ENCODE data around the gene WFDC11. TPM values are rescaled to one million over a fixed set of nuclear protein-coding genes. Genes with fewer than 3 reads are reported as not detected.
"Not testable (repeated sequence)": the region's sequence is repeated elsewhere in the genome, so short reads cannot be mapped to it uniquely, and the experiment has no call there.

Gene WFDC11
- total RNA-seq = not detected

DNA sequence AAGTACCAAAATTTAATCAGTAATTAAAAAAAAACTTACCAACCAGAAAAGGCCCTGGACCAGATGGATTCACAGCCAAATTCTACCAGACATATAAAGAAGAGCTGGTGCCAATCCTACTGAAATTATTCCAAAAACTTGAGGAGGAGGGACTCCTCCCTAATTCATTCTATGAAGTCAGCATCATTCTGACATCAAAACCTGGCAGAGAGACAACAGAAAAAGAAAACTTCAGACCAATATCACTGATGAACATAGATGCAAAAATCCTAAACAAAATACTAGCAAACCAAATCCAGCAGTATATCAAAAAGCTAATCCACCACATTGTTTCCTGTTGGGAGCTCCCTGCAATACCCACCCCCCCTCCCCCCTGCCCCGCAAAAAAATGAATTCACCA is at the start of gene WFDC11:
Gene WFDC11, minus strand, starts transcription at position 101 of the 400 bp plus-strand sequence. CDS start 19,639 bp downstream, outside the sequence.
- DNase-seq (ENCODE audit: low spot score) = no peak
- H3K36me3 ChIP-seq = no peaks in the 10 kb centered on the region
- no peaks in the 10 kb centered on the region for H3K27me3 ChIP-seq
- H3K4me1 ChIP-seq = no peaks in the 10 kb centered on the region
- peaks cover 0 to 13% of the 10 kb centered on the region in 2 donors for H3K9me3 ChIP-seq
- no peak within 1 kb of the TSS for H3K27ac ChIP-seq
- no peak within 1 kb of the TSS for H3K4me3 ChIP-seq
- TF ChIP-seq CTCF (IDR thresholded peaks at IDR 0.05) = no peak

GRCh38 chr20:45716141-45716688 is 46.2 kb upstream of the WFDC11 start:
- H3K27me3 ChIP-seq; H3K36me3 ChIP-seq; H3K27ac ChIP-seq; DNase-seq (ENCODE audit: low spot score); H3K4me3 ChIP-seq; H3K9me3 ChIP-seq; H3K4me1 ChIP-seq: not testable (repeated sequence)

GRCh38 chr20:45704969-45705637 is 35.1 kb upstream of the WFDC11 start, which contains the start of gene WFDC10B:
Gene WFDC10B (minus strand): TSS chr20:45705019. CDS start chr20:45685992, 19,027 bp downstream.
- no peak for DNase-seq (ENCODE audit: low spot score)
- TF ChIP-seq CTCF (IDR thresholded peaks at IDR 0.05) = no peak
- Histone ChIP-seq H3K36me3 (no peaks in the 10 kb centered on the region), H3K27ac (no peak within 1 kb of the TSS), H3K27me3 (no peaks in the 10 kb centered on the region), H3K9me3 (no peaks in the 10 kb centered on the region), H3K4me1 (no peaks in the 10 kb centered on the region), H3K4me3 (no peak within 1 kb of the TSS)

DNA sequence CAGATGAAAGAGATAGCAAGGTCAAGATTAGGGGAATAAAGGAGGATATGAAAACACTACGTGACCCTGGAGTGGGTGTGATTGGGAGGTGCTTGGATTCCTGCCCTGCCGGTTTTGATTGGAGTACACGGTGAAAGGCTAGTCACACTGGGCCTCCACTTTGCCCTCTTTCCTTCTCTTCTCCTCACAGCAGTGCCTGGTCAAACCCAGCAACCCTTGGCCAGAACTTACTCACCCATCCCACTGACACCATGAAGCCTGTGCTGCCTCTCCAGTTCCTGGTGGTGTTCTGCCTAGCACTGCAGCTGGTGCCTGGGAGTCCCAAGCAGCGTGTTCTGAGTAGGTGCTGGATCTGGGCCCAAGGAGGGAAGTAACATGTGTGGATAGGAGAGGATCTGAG is 31.8 kb upstream of the WFDC11 start, which contains the start of gene WFDC13:
Gene WFDC13, plus strand, starts transcription at position 166 of the 400 bp plus-strand sequence. Its CDS starts 86 bp downstream, at position 252.
- Histone ChIP-seq H3K27ac (no peak within 1 kb of the TSS), H3K27me3 (no peaks in the 10 kb centered on the region), H3K4me1 (no peaks in the 10 kb centered on the region), H3K9me3 (no peaks in the 10 kb centered on the region), H3K36me3 (no peaks in the 10 kb centered on the region), H3K4me3 (no peak within 1 kb of the TSS)
- DNase-seq (ENCODE audit: low spot score) = no peak
- TF ChIP-seq CTCF (IDR thresholded peaks at IDR 0.05) = no peak

DNA sequence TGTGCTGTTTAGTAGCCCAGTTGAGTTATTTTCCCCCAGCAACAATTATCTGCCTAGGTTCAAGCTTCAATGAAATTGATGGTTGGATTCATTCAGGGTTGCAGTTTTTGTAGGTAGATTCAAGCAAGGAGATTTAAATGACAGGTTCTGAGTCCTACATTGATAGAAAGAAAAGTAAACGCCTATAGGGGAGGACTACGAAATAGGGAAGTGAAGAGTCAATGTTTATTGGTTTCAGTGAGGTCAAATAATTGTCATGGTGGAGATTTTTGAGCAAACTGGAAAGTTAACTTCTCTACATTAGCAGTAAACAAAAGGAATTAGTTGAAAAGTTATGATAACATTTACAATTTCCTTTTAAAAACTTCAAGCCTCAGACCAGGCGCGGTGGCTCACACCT is 31.1 kb upstream of the WFDC11 start:
- Histone ChIP-seq H3K36me3 (no peaks in the 10 kb centered on the region), H3K27me3 (no peaks in the 10 kb centered on the region), H3K9me3 (no peaks in the 10 kb centered on the region), H3K4me1 (no peaks in the 10 kb centered on the region), H3K4me3 (no peak overlapping the region), H3K27ac (no peak overlapping the region)
- no peak for DNase-seq (ENCODE audit: low spot score)
- TF ChIP-seq CTCF (IDR thresholded peaks at IDR 0.05) = no peak

DNA sequence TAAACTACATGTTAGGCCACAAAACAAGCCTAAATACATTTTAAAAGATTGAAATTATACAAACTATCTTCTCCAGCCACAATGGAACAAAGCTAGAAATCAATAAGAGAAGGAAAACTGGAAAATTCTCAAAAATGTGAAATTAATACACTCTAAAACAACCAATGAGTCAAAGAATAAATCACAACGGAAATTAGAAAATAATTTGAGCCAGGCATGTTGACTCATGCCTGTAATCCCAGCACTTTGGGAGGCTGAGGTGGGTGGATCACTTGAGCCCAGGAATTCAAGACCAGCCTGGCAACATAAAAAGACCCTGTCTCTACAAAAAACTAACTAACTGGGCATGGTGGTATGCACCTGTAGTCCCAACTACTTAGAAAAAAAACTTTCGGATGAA is 25.5 kb upstream of the WFDC11 start:
- Histone ChIP-seq H3K4me1 (no peaks in the 10 kb centered on the region), H3K4me3 (no peak overlapping the region), H3K27me3 (no peaks in the 10 kb centered on the region), H3K27ac (no peak overlapping the region), H3K9me3 (no peaks in the 10 kb centered on the region), H3K36me3 (no peaks in the 10 kb centered on the region)
- no peak for TF ChIP-seq CTCF (IDR thresholded peaks at IDR 0.05)
- no peak for DNase-seq (ENCODE audit: low spot score)

DNA sequence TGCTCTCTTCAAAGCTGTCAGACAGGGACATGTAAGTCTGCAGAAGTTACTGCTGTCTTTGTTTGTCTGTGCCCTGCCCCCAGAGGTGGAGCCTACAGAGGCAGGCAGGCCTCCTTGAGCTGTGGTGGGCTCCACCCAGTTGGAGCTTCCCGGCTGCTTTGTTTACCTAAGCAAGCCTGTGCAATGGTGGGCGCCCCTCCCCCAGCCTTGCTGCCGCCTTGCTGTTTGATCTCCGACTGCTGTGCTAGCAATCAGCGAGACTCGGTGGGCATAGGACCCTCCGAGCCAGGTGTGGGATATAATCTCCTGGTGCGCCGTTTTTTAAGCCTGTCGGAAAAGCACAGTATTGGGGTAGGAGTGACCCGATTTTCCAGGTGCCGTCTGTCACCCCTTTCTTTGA is 23.3 kb upstream of the WFDC11 start:
- not testable (repeated sequence) for H3K9me3 ChIP-seq; H3K4me3 ChIP-seq; H3K27ac ChIP-seq; H3K4me1 ChIP-seq; H3K36me3 ChIP-seq; H3K27me3 ChIP-seq; DNase-seq (ENCODE audit: low spot score)

Data from right atrium auricular region (tissue), 2 donors.